GM18909 (cell line): ENCODE data around the gene CFAP92.
"Not testable (repeated sequence)": the region's sequence is repeated elsewhere in the genome, so short reads cannot be mapped to it uniquely, and the experiment has no call there.

ENCODE experiments used
- ATAC-seq: cut with Tn5 transposase; IDR thresholded peaks from one replicate; pipeline ENCODE4 v1.9.1; 2021; ENCODE audit warnings: mild to moderate bottlenecking; ENCODE audit not compliant: unreplicated experiment, poor library complexity

CFAP92 gene

DNA sequence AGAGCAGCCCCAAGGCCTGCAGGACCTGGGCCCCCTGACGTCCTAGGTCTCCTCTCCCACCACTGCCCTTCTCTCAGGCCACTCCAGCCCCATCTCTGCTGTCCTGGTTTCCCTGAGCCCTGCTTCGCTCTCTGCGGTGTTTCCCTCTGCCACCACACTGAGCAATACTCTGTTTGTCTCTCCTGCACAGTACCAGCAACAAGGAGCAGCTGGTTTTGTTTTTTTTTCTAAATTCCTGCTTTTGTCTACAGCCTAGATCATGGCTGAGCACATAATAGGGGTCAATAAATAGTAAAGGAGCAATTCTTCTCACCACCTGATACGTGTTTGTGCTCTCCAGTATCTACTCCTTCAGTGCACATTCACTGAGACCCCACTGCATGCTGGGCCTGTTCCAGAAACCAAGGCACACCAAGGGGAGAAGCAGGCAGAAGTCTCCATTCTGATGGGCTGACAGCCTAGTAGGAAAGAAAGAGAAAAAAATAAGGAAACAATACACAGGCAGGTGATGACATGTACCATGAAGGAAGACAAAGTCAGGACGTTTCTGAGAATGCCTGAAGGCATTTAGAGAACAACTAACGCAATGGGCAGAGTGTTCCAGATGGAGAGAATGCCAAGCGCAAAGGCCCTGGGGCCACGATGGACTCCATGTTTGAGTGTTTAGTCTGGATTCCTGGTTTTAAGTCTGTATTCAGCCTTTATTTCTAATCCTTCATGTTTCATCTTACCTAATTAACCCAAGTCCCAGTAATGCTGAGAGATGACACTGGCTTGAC, 120.4 kb downstream of the CFAP92 start:
- no peak for ATAC-seq

DNA sequence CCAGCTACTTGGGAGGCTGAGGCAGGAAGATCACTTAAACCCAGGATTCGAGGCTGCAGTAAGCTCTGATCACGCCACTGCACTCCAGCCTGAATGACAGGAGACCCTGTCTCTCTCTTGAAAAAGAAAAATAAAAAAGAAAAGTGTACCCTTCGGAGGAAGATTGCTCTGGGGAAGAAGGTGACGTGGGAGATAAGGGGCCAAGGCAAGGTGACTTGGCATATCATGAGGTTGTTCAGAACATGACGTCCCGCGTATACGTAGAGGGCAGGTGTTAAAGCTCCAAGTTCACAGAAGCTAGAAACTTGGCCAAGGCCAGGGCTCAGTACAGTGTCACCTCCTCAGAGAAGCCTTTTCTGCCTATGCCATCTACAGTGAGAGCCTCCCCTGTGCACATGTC, 121.1 kb downstream of the CFAP92 start:
- ATAC-seq: no peak

DNA sequence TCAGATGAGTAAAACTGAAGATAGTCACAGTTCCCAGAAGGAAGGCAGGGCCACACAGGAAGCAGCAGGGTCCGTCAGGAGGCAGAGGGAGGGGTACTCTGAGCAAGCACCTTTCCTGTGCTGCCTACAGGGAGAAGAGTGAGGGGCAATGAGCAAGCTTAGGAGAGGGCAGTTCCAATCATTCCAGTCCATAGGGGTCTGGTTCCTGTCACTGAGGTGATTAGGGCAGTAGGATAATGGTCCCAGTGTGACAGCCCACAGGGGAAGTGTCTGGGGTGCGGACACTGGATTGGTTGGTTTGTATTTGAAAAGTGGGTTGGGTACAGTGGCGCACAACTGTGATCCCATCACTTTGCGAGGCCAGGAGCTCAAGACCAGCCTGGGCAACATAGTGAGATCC, 121.6 kb downstream of the CFAP92 start:
- no peak for ATAC-seq

DNA sequence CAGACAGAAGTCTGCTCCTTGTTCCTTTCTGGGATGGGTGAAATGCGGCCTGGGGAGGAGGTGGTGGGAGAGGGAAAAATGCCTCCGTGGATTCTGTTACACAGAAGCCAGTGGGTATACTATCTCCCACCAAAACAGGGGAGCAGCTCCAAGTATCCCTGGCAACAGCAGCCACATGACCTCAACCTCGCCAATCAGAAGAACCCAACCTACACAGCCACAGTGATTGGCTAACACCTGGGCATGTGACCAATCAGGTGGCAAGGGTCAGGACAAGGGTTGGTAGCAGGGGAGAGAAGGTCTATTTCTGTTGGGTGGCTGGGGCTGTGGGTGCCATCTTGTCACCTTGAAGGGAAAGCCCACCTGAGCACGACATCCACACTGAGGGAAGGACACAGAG, 123.5 kb downstream of the CFAP92 start:
- no peak for ATAC-seq

DNA sequence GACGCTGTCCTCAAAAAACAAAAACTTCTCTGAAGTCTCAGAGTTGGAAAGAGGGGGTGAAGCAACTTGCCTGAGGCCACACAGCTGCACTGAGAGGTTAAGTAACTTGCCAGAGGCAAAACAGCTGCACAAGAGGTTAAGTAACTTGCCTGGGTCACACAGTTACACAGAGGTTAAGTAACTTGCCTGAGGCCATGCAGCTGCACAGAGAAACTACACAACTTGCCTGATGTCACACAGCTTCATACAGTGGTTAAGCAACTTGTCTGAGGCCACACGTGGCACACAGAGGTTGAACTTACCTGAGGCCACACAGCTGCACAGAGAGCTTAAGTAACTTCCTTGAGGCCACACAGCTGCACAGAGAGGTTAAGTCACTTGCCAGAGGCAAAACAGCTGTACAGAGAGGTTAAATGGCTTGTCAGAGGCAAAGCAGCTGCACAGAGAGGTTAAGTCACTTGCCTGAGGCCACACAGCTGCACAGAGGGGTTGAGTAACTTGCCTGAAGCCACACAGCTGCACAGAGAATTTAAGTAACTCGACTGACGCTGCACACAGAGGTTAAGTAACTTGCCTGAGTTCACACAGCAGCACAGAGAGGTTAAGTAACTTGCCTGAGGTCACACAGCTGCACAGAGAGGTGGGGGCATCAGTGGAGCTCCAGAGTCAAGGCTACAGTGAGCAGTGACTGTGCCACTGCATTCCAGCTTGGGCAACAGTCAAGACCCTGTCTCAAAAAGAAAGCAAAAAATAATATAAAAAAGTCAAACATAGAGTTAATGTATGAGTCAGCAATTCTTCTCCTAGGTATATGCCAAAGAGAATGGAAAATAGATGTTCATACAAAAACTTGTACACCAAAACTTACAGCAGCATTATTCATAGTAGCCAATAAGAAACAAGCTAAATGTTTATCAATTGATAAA, 126.4 kb downstream of the CFAP92 start:
- no peak for ATAC-seq

DNA sequence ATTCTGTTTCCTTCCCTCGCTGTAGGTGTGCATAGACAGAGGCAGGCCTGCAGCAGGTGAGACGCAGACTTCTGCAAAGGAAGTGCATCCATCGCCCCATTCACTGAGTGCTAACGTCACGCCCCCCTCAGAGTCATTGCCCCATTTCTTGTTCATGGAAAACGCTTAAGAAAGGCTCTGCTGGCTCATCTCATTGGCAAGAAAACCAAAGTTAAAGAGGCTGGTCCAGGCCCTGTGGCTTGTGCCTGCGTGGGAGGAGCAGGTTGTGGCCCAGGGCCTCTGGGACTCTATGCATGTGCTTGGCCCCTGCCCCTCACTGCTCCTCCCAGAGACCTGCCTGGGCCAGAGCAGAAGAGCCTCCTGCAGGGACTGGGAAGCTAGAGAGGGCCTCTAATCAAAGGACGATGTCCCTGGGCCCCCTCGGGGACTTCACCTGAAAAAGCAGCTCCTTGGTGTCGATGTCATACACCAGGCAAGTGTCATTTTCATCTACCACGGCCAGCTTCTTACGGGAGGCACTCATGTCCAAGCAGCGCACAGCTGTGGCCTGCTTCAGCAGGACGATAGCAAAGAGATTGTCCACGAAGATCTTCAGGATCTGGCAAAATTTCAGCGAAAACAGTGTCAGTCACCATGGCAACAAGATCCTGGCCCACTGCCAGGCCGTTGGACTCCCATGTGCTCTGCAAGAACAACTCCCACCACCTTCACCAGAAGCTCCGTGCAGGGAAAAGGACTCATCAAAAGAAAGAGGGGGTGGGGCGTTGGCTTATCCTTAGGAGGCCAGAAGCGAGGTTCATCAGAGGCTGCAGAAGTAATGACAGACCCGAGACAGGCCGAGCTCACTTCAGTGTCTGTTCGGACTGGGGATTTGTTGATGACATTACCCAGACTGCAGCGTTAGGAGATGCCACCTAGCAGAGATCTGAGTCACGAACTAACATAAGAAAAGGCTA, 128.7 kb downstream of the CFAP92 start:
- not testable (repeated sequence) for ATAC-seq

DNA sequence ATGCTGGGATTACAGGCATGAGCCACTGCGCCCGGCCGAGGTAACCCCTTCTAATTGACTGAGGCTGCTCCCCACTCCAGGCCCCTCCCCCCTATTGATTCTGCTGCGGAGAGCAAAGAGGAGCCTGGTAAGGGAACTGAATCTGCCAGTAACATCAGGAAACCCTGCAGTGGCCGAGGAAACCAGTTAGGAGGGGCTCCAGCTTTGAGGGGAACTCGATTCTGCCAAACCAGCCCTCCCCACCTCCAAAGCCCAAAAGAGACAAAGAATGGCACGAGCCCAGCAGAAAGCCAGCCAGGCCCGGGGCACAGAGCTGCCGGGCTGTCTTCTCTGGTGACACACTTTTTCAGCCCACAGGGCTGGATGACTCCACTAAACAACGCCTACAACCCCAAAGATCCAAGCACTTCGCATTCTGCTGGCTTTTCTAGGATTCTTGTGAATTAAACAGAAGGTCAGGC, 129.5 kb downstream of the CFAP92 start:
- no peak for ATAC-seq

DNA sequence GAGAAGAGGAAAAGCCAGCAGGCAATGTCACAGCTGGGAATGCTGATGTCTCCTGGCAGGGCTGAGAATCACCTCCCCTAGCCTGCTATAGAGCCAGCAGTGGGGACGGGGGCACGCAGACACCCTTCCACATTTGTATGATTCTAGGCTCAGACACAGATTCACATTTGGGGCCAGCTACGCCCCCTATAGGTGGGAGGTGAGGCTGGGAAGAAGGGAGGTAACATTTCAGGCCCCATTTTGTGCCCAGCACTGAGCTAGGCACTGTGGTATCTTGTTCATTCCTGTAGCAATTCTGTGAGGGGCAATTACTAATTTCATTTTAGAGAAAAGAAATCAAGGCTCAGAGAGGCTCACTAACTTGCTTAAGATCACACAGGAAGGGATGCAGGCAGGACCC, 130.3 kb downstream of the CFAP92 start:
- ATAC-seq: no peak

DNA sequence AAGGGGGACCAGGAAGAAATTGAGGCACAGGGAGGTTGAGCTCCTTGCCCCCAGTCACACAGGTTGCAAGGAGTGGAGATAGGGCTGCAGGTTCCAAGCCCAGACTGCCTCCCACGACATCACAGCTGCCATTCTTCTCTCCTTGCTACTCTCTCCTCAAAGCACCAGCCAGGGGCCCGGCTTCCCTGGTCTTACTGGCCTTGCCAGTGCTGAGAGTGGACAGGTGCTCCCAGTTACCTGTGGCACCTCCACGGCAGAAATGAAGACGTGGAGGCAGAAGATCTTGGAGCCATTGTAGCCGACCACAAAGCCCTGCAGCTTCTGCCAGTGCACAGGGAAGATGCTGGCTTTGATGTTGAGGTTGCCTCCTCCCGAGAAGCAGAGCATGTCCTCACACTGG, 132.4 kb downstream of the CFAP92 start:
- ATAC-seq: no peak
